GM12873 (cell line): ENCODE measurements around the gene ZNF512B.

ENCODE experiments used
- TF ChIP-seq, protein P1 (sequence below): IDR thresholded peaks from 2 replicates; pipeline ENCODE4 v1.5.1; 2012; ENCODE audit warnings: low read depth, mild to moderate bottlenecking, moderate library complexity, low read length, control low read depth; ENCODE audit not compliant: insufficient read depth; ENCODE audit errors: missing control alignments

Gene ZNF512B

DNA sequence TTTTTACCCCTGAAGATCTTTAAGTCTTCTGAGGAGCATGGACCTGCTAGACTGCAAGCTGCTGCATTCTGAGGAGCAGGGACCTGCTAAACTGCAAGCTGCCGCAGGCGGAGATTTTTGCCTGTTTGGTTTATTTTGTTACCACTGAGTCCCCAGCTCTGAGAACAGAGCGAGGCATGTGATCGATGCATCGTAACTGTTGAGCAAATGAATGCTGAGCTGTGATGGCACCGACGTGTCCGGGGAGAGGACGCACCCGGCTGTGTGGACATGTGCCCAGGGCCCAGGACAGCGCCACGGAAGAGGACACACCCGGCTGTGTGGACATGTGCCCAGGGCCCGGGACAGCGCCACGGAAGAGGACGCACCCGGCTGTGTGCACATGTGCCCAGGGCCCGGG, 50.6 kb downstream of the ZNF512B start:
- TF ChIP-seq, protein P1, sequence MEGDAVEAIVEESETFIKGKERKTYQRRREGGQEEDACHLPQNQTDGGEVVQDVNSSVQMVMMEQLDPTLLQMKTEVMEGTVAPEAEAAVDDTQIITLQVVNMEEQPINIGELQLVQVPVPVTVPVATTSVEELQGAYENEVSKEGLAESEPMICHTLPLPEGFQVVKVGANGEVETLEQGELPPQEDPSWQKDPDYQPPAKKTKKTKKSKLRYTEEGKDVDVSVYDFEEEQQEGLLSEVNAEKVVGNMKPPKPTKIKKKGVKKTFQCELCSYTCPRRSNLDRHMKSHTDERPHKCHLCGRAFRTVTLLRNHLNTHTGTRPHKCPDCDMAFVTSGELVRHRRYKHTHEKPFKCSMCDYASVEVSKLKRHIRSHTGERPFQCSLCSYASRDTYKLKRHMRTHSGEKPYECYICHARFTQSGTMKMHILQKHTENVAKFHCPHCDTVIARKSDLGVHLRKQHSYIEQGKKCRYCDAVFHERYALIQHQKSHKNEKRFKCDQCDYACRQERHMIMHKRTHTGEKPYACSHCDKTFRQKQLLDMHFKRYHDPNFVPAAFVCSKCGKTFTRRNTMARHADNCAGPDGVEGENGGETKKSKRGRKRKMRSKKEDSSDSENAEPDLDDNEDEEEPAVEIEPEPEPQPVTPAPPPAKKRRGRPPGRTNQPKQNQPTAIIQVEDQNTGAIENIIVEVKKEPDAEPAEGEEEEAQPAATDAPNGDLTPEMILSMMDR: no peak

DNA sequence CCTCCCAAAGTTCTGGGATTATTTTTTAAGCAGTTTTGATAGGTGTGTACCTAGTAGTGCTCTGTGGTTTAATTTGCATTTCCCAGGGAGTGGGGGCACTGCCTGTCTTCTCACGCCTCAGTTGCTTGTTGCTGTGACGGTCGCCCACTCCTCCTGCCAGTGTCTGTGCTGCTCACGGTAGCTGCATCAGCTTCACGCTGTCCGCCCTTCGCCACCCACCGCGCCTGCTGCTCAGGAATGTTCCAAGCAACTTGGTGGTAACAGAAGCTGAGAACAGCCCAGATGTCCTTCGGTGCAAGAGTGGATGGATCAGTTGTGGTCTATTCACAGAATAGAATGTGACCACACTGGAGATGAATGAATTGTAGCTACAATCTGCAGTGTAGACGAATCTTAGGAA, 51.9 kb downstream of the ZNF512B start:
- TF ChIP-seq, protein P1: no peak

DNA sequence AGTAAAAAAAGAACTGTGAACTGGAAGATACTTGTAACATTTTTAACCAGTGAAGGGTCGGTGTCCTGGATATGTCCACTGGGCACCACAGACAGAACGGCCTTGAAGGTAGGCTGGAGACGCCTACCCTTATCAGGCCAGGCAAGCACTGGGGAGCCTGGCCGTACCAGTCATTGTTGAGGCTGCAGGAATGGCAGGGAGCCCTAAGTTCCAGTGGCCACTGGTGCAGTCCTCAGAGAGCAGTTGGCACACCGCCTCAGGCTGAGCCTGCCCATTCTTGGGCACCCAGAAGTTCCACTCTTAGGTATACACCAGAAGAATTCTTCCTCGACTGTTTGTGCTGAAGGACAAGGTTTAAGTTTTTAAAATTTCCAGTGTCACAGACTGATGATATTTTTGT, 54.3 kb downstream of the ZNF512B start:
- TF ChIP-seq, protein P1: no peak

DNA sequence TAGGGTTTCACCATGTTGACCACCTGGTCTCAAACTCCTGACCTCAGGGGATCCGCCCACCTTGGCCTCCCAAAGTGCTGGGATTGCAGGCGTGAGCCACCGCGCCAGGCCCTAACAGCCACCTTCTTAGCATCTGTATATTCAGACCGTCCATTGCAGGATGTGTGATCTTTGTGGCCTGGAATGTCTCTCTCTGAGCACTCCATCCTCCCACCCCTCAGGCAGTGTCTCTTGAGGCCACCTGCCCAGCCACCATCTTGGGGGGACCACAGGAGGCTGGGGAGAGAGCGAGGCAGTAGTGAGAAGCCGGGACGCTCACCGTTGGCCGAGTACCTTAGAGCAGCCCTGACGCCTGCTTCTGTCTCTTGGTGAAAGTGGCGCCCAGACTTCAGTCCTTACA, 56.0 kb downstream of the ZNF512B start:
- TF ChIP-seq, protein P1: no peak

DNA sequence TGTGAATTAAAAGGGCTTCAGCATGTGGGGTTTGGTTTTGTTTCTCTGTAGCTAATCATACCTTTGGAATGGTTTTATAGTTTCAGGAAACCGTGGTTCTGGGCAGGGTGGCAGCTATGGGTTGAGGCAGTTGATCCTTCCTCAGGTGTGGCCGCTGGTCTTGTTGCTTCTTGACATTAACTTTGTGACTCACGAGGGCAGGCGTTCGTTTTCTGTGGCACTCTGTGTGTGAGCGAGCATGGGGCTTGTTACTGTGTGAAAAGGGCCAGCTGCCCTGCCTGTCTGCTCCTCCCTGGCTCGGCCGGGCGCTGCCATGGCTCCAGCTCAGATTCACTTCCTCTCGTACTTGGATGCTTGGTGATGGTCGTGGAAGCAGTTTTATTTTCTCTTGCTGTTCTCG, 58.6 kb downstream of the ZNF512B start:
- TF ChIP-seq, protein P1: no peak

DNA sequence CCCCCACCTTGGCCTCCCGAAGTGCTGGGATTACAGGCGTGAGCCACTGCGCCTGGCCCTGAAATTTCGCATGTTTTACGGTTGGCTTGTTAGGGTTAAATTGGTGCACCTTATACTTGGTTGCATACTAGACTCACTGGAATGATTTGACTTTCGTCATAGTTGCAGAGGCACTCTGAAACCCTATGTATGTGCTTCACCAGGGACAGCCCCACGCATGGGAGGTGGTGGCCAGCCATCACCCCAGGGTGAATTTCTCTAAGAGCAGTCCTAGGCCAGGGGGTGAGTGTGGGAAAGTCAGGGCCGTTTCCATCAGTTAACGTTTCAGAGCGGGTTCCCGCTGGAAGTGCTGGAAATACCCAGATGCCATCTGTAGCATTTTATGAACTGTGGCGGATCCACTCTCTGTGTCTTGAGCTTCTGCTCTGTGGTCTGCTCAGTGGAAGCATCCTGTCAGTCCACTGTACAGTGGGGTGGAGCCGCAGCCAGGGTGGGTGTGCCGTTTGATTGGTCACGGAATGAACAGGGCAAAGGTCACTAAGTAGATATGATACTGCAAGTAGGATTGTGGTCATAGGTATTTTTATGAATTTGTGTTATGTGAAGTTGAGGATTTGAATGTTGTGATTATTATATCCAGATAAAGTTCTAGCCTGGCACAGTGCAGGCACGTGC, 61.6 kb downstream of the ZNF512B start:
- TF ChIP-seq, protein P1: no peak
